Posterior cingulate gyrus (tissue), 11 donors: ENCODE measurements around the gene RAD51B.

Source experiments
- DNase-seq, 10 donors: peaks; one replicate each; pipeline versions ENCODE4 v3.0.0 to v3.0.0-alpha.2; 2020 to 2021; ENCODE audit warnings: mixed read lengths in 3 of 10
- intact Hi-C: fragments of 100-400 bp; cut with DNase I; formaldehyde crosslinking; loops from one replicate; pipeline ENCODE4 v1.15.1; 2023

Gene RAD51B

GRCh38 chr14:68132563-68133121 lies 313.1 kb downstream of the RAD51B start:
- intact Hi-C loops = no loop called here
- no peak for DNase-seq

DNA sequence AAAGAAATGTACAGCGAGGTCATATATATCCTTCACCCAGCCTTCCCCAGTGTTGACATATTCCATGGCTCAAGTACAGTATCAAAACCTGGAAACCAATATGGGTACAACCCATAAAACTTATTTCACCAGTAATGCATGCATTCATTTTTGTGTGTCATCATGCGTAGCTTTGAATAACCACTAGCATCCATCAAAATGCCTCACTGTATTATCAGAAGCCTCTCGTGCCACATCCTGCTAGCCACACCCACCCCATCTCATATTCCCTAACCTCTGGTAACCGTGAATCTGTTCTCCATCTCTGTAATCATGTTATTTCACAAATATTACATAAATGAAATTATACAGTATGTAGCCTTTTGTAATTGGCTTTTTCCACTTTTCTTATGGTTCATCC lies 314.3 kb downstream of the RAD51B start:
- no peak for DNase-seq
- intact Hi-C loops = no loop called here

DNA sequence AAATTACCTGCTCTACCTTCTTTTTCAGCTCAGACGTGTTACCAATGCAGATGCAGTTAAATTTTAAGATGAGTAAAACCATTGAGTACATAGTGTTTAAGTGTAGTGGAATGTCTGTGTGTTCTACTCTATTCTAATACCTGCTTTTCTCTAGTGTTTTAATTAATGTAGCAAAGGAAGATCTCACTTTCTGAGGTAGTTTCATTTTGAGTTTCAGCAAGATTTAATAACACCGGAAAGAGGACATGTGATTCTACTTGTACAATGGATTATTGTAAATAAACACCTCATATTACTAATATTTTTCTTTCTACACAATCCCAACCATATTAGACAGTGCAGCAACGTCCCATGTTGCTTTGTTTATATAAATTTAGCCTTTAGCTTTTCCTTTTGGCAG lies 315.4 kb downstream of the RAD51B start:
- intact Hi-C loops = no loop called here
- DNase-seq = no peak

DNA sequence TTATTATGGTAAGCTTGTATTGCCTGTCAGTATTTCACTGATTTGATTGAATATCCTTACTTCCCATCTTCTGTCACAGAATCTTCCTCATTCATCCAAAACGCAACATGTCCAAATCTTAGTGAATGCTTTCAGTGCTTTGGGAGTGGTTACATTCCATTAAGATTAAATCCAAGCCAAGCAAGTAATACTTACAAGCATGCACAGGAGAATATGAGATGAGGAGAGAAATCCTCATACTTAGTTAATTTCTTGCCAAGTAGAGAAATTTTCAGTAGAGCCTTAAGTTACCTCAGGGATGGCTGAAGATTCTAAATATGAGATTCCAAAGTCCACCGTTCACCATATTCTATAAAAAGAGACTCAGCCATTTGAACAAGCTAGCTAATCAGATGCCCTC lies 316.0 kb downstream of the RAD51B start:
- intact Hi-C loops = no loop called here
- no peak for DNase-seq

DNA sequence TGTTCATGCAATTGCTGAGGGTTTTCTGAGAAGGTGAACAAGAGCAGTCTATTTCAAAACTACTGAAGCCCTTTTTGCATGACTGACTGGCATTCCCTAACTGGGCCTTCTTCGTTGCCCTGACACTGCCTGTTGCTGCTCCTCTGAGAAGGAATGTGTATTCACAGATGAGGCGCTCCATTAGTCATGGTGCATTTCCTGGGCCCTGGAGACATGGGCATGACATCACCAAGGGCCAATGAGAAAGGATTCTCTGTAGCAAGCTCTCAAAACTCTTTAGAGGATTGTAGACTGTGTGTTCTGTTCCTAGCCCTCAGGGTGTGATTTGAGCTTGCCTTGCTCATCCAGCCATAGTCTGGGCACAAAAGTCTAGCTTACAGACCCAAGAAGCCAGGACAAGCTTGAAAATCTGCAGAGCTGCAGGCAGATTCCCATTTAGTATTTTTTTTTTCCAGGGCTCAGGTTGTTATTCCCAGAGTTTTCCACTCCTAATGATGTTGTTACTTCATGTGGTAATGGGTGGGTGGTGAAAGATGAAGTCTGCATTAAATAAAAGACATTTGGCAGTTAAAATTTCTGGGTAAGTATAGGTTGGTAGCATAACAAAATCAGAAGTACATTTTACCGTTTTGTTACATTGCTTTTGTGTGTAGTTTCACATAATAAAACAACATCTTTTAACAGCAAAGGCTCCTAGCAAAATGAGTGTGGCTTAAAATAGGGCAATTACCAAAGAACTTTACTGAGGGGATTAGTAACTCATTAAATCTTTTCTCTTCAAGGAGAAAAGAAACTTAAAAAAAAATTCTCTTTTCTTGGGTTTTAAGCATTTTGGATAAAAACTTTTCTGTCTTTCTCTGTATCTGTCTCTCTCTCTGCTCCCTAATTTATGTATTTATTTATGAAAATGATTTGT lies 318.4 kb downstream of the RAD51B start:
- intact Hi-C loops = no loop called here

GRCh38 chr14:68139431-68140075 lies 320.0 kb downstream of the RAD51B start:
- intact Hi-C loops = no loop called here
- DNase-seq = no peak

More for the DNA sequence above, 318.4 kb downstream of the RAD51B start:
- DNase-seq = peak in 7 of 10 donors; percentile 11 to 78 (median 35)

- no peak for DNase-seq
- intact Hi-C loops = no loop called here
These were observed 320.6 kb downstream of the RAD51B start for GRCh38 chr14:68140076-68140741.

GRCh38 chr14:68140806-68141205 lies 321.2 kb downstream of the RAD51B start:
- intact Hi-C loops = no loop called here
- no peak for DNase-seq

- DNase-seq = no peak
- intact Hi-C loops = no loop called here
These were observed 321.9 kb downstream of the RAD51B start for GRCh38 chr14:68141281-68142088.

DNA sequence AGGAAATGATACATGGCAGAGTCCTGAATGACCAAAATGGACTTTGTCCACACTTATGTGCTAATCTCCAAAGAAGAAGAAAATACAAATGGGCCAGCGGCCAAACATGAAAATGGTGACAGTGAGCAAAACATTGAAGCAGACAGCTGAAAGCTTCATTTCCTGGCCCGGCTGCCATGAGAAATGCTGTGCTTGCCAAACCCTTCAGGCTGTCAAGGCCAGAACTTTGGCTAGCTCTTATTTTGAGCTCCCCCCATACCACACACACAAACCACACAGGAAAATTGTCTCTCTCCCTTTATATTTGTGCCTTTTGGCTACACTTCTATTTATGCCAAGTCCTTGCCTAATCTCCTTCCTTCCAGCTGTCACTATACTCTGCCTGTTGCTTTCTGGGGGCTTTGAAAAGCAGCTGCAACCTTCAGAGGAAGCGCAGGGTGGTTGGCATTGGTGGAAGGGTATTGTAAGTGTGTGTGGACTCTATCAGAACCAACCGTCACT lies 323.8 kb downstream of the RAD51B start:
- DNase-seq = peak in 8 of 10 donors; percentile 10 to 82 (median 23)
- intact Hi-C loops = no loop called here

DNA sequence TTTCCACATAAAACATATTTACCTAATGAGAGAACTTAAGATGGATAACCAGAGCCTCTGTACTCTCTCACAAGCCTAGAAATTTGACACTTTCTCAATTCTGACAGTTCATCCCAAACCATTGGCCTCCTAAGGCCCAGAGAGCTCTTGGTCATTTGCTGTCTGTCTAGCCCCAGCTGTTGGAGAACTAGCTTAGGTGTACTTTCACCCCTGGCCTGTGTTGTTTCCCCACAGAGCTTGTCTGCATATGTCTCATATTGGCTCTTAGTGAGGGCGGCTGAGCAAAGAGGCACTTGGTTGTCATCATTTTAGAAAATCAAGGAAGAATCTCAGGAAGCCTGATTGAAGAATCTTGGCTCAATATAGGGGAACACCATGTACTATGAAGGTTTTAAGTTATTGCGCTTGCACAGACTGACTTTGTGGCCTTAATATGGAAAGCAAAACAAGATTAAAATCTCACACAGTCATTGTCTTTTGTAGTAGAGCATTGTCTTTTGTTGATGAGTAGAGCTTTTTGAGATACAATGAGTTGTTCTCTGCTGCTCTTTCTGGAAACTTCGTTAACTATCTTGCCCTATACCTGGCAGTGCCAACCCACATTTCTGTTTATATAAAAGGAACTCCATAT lies 324.6 kb downstream of the RAD51B start:
- intact Hi-C loops = no loop called here
- no peak for DNase-seq

- intact Hi-C loops = no loop called here
These were observed 325.5 kb downstream of the RAD51B start for GRCh38 chr14:68145036-68145435.

GRCh38 chr14:68145539-68145938 lies 326.0 kb downstream of the RAD51B start:
- intact Hi-C loops = no loop called here
- DNase-seq = no peak

More at GRCh38 chr14:68145036-68145435, 325.5 kb downstream of the RAD51B start:
- no peak for DNase-seq

- intact Hi-C loops = no loop called here
These were observed 327.2 kb downstream of the RAD51B start for GRCh38 chr14:68146818-68147217.

GRCh38 chr14:68147303-68147702 lies 327.7 kb downstream of the RAD51B start:
- intact Hi-C loops = no loop called here

More at GRCh38 chr14:68146818-68147217, 327.2 kb downstream of the RAD51B start:
- DNase-seq = no peak

DNA sequence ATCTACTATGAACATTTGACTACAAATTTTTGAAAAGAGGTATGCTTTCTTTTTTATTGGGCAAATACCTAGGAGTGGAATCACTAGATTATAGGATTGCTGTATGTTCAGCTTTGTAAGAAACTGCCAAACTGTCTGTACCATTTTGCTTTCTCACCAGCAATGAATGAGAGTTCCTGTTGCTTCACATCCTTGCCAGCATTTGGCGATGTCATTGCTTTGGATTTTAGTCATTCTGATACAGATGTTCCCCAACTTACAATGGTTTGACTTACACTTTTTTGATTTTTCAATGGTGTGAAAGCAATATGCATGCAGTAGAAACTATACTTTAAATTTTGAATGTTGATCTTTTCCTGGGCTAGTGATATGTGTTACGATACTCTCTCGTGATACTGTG lies 328.7 kb downstream of the RAD51B start:
- no peak for DNase-seq
- intact Hi-C loops = no loop called here

More at GRCh38 chr14:68147303-68147702, 327.7 kb downstream of the RAD51B start:
- DNase-seq = no peak

GRCh38 chr14:68148763-68149162 lies 329.2 kb downstream of the RAD51B start:
- DNase-seq = no peak
- intact Hi-C loops = no loop called here

DNA sequence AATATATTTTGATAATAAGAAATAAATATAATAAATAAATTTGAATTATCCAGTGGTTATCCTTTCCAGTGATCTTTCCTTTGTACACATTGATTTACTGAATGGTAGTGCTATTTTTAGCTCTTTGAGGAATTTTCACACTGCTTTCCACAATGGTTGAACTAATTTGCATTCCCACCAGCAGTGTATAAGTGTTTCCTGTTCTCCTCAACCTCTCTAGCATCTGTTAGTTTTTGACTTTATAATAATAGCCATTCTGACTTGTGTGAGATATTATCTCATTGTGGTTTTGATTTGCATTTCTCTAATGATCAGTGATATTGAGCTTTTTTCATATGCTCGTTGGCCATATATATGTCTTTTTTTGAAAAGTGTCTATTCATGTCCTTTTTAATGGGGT lies 333.7 kb downstream of the RAD51B start:
- DNase-seq = no peak
- intact Hi-C loops = no loop called here

DNA sequence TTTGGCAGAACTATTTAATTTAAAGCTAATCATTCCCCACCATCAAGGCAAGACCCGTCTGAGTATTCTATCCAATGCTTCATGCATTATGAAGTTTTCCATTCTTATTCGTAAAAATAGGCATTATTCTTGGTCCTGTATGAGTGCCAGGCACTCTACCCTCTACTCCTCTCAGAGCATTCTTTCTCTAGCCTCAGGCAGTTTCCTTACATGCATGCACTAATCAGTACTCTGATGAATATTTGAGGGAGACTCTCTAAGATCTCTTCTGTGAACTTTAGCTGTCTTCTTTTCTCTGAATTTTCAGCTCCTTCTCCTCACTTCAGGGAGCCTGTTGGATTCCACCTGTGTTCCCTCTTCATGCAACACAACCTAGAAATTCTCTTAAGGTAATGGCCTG lies 334.7 kb downstream of the RAD51B start:
- no peak for DNase-seq
- intact Hi-C loops = no loop called here
